Activated naive CD4-positive, alpha-beta T cell treated with Interleukin-2 at 50 U/mL for 16 hours (primary cell): Measurements from ENCODE around the gene DNAH10.

Experiments used
- DNase-seq: peaks from one replicate; pipeline ENCODE4 v3.0.0-alpha.2; 2020

DNAH10 gene

GRCh38 chr12:123891011-123891410, 128.9 kb downstream of the DNAH10 start:
- DNase-seq: no peak

GRCh38 chr12:123891516-123892179, 129.5 kb downstream of the DNAH10 start:
- DNase-seq: no peak

GRCh38 chr12:123892180-123892559, 130.1 kb downstream of the DNAH10 start:
- no peak for DNase-seq

GRCh38 chr12:123892853-123893252, 130.8 kb downstream of the DNAH10 start:
- DNase-seq: no peak

- no peak for DNase-seq
Observed at GRCh38 chr12:123893276-123893675, 131.2 kb downstream of the DNAH10 start.

GRCh38 chr12:123894823-123895345, 132.8 kb downstream of the DNAH10 start:
- DNase-seq: no peak

GRCh38 chr12:123895451-123895850, 133.3 kb downstream of the DNAH10 start:
- DNase-seq: no peak

- DNase-seq: no peak
Observed at GRCh38 chr12:123896767-123897166, 134.7 kb downstream of the DNAH10 start.

GRCh38 chr12:123897221-123897620, 135.1 kb downstream of the DNAH10 start:
- no peak for DNase-seq

GRCh38 chr12:123898673-123899072, 136.6 kb downstream of the DNAH10 start:
- no peak for DNase-seq

- DNase-seq: no peak
Observed at GRCh38 chr12:123899368-123899767, 137.3 kb downstream of the DNAH10 start.

GRCh38 chr12:123900871-123901376, 138.8 kb downstream of the DNAH10 start:
- no peak for DNase-seq

GRCh38 chr12:123902821-123903220, 140.7 kb downstream of the DNAH10 start:
- no peak for DNase-seq

GRCh38 chr12:123903301-123904065, 141.4 kb downstream of the DNAH10 start:
- no peak for DNase-seq

GRCh38 chr12:123905319-123905925, 143.3 kb downstream of the DNAH10 start:
- peak; percentile 67 for DNase-seq

GRCh38 chr12:123906711-123907420, 144.8 kb downstream of the DNAH10 start:
- no peak for DNase-seq

GRCh38 chr12:123907726-123908476, 145.8 kb downstream of the DNAH10 start:
- no peak for DNase-seq

- no peak for DNase-seq
Observed at GRCh38 chr12:123908884-123909725, 147.0 kb downstream of the DNAH10 start.

GRCh38 chr12:123910057-123910456, 148.0 kb downstream of the DNAH10 start:
- no peak for DNase-seq

GRCh38 chr12:123910761-123911193, 148.7 kb downstream of the DNAH10 start:
- no peak for DNase-seq
